ENCODE measurements around the gene ALLC.

ALLC gene

GRCh38 chr2:3680548-3681345, 22.7 kb downstream of the ALLC start:
- no peak for DNase-seq

GRCh38 chr2:3681625-3682024, 23.6 kb downstream of the ALLC start:
- no peak for DNase-seq

GRCh38 chr2:3682811-3683210, 24.8 kb downstream of the ALLC start:
- no peak for DNase-seq

GRCh38 chr2:3683748-3684454, 25.9 kb downstream of the ALLC start:
- DNase-seq, result no peak

- DNase-seq, result no peak
Measured at GRCh38 chr2:3689998-3690748, 32.2 kb downstream of the ALLC start.

GRCh38 chr2:3692375-3692774, 34.4 kb downstream of the ALLC start:
- DNase-seq, result no peak

GRCh38 chr2:3696545-3696944, 38.5 kb downstream of the ALLC start:
- DNase-seq, result no peak

- no peak for DNase-seq
Measured at GRCh38 chr2:3701071-3701470, 43.1 kb downstream of the ALLC start.

- no peak for DNase-seq
Measured at GRCh38 chr2:3703236-3703756, 45.3 kb downstream of the ALLC start, which contains the start of gene DCDC2C. DCDC2C (plus strand) TSS chr2:3703575; CDS start chr2:3703752, 177 bp downstream.

- no peak for DNase-seq
Measured at GRCh38 chr2:3703757-3704355, 45.9 kb downstream of the ALLC start.

DNA sequence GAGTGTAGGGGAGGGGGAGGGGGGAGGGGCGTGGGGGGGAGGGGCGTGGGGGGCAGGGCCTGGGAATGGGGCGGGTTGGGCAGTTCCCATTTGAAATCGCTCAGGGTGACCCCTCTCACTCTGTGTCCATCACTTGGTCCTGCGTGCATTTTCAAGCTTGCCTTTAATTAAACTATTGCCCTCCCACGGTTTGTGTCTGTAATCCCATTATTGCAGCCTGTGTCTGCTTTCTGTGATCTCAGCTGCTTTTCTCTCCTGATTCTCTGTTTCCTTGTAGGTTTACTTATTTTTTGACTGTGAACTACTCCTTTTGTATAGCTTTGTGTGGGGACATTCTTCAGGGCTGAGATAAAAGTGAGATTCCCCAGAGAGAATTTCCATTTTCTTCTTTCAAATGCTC, 46.7 kb downstream of the ALLC start:
- no peak for DNase-seq

DNA sequence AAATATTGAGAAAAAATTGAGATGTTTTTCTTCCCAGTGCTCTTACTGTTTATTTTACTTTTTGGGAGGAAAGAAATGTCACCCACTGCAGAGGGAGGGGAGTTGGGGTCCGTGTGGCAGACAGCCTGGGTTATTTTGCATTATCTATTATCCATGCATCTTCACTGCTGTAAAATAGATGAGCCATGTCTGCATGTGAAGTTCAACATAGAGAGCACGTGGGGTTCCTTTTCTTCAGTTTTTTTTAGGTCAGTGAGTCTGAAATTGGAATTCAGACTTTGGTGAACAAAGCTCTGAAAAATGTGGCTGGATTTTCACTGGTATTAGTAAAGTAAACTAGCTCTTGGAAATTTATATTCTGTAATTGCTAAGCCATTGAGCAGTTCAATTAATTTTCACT, 47.8 kb downstream of the ALLC start:
- no peak for DNase-seq

DNA sequence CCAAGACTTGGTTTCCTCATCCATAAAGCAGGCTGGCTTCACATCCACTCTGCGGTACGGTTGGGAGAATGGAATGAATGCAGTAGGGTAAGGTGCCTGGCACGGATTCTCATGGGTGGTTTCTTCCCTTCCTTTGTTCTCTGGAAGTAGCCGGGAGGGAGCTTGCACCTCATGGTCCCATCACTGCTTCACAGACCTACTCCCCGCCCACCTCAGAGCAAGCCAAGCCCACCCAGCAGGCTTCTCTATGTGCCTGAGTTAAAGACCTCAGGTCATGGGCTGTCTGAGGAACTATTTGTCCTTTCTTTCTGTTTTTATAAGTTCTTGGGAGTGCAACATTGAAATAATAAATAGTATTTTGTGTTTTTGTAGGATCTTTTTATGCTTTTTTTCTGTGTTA, 48.9 kb downstream of the ALLC start:
- no peak for DNase-seq

GRCh38 chr2:3708576-3708975, 50.6 kb downstream of the ALLC start:
- no peak for DNase-seq

DNA sequence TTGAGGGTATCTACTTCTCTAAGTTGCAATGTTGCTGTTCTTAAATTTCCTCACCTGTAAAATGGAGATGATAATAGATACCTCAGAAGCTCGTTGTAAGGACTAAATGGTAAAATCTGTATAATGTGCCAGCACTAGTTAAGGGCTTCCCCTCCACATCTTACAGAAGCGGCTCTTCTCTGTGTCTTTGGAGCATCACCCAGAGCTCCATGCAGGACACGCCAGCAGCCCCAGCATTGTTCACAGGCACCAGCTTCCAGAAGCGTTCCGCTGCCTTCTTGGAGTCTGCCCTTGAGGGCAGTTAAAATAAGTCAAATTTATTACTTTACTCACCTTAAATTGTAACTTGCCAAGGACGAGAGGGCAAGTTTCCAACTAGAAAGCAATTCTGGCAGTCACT, 51.2 kb downstream of the ALLC start:
- no peak for DNase-seq

DNA sequence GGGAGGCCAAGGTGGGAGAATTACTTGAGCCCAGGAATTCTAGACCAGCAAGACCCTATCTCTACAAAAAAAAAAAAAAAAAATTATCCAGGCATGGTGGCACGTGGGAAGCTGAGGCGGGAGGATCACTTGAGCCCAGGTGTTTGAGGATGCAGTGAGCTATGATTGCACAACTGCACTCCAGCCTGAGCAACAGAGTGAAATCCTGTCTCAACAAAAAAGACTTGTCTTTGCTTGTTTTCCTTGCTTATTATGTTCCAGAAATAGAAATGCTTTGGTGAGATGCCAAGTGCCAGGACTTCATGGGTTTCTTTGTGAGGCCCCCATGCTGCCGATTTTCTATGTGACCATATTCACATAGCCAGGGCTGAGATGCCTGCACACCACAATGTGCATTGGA, 54.4 kb downstream of the ALLC start:
- DNase-seq, result no peak

DNA sequence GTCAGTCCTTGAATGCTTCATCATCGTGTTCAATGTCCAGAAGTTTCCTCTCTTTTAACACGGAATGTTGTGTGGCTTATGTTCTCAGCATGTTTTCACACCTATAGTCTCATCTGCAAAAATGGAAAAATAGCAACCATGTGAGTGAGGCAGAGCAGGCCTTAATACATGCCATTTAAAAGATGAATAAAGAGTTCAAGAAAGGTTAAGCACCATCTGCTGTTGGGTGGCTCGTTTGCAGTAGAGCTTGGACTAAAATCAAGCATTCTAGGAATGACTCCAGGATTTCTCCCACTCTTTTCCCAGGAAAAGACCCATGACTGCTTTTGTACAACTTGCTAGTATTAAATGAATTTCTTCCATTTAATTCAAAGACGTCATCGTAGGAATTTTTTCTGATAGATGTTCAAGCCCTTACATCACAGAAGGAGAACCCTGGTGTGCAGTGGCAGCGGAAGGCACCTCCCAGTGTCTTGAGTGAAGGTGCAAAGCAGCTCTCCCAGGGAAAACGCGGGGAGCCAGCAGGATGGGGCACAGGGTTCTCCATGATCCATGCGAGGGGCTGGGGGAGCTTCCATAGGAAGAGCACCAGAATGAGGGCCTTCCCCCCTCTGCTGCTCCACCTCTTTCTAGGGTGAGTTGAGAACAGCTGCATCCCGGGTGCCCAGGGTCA, 55.0 kb downstream of the ALLC start:
- no peak for DNase-seq

DNA sequence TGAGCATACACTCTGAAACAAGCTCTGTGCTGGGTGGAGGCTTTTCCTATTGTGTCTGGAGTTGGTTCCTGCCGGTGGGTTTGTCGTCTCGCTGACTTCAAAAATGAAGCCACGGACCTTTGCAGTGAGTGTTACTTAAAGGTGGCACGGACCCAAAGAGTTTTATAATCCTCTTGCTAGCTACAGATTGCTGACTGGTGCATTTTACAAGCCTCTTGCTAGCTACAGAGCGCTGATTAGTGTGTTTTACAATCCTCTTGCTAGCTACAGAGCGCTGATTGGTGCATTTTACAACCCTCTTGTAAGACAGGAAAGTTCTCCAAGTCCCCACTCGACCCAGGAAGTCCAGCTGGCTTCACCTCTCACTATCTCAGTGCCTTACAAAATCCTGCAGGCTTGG, 60.7 kb downstream of the ALLC start:
- no peak for DNase-seq

- no peak for DNase-seq
Measured at GRCh38 chr2:3725002-3725401, 67.0 kb downstream of the ALLC start.

GRCh38 chr2:3725458-3726250, 67.7 kb downstream of the ALLC start:
- no peak for DNase-seq

DNA sequence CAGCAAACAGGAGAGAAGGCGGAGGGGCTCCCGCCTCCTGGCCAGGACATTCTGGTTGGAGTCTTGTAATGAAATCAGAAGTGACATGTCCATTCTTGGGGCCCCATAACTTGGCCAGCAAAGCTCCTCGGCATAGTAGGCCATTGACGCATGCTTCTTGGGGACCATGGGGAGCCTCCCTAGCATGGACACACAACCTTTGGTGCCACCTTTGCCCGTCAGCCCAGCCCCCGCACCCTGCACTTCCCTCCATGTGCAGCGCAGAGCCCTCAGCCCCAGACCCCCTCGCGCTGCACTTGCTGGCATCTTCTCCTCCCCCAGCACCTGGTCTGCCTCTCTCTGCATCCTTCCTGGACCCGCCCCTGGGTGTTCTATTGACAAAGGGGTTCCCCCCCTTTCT, 68.5 kb downstream of the ALLC start:
- DNase-seq, result no peak
